HCT116 (cell line): ENCODE data around the gene DOCK2. TPM values are rescaled to one million over a fixed set of nuclear protein-coding genes. Genes with fewer than 3 reads are reported as not detected.

Experiments
- ATAC-seq: fragments of 200-7000 bp; cut with Tn5 transposase; 2 replicates; pipeline ENCODE4 v1.9.1; 2020; ENCODE audit warnings: mild to moderate bottlenecking, moderate library complexity
- BruUV-seq: library from RNA; stranded (reverse); fragments of 400-500 nt; replicated peaks from 2 replicates; lab custom pipeline; 2021; lab: Mats Ljungman, UMichigan
- CTCF ChIA-PET: fragments of 300-600 bp; sonication (Branson Sonifier 250); formaldehyde crosslinking; loops from one replicate; lab custom pipeline; 2021; ENCODE audit warnings: antibody characterized with exemption; lab: Charles Lee
- POLR2A ChIA-PET: fragments of 300-600, 350-600 bp; sonication (Branson Sonifier 250); formaldehyde crosslinking; loops from one replicate; lab custom pipeline; 2021; ENCODE audit warnings: antibody characterized with exemption; lab: Charles Lee
- RAD21 ChIA-PET, 2 experiments: fragments of 300-600 bp; sonication (Branson Sonifier 250); formaldehyde crosslinking; loops; one replicate each; lab custom pipeline; 2023; ENCODE audit warnings: low total read pairs in 2 of 2; ENCODE audit not compliant: uncharacterized antibody in 2 of 2, unreplicated experiment in 2 of 2, low non-redundant PET in 1 of 2; lab: Charles Lee
- DNase-seq: peaks from one replicate; pipeline ENCODE4 v3.0.0-alpha.2; 2010; ENCODE audit warnings: low read depth, low spot score
- H2AFZ ChIP-seq: fragments of 200-600 bp; shearing (Covaris generic), sonication (generic); 2 replicates; pipeline ENCODE4 v1.6.1; 2017; ENCODE audit warnings: low read depth, mixed run types, mixed read lengths, antibody characterized with exemption, low read length; ENCODE audit not compliant: poor library complexity, severe bottlenecking
- H3K27ac ChIP-seq: 2 replicates; pipeline ENCODE4 v1.5.1; 2012; ENCODE audit warnings: low read depth, low read length
- H3K27me3 ChIP-seq: fragments of 200-600 bp; sonication (generic); 2 replicates; pipeline ENCODE4 v1.6.1; 2016; ENCODE audit warnings: mixed run types, low read length, mixed read lengths; ENCODE audit not compliant: insufficient read depth
- H3K36me3 ChIP-seq, 2 experiments: fragments of 200-500 bp in 1 of 2; fragments of 200-600 bp in 1 of 2; sonication (Bioruptor generic) in 1 of 2; sonication (generic) in 1 of 2; 2 replicates each; pipeline versions ENCODE4 v1.5.1 to v1.6.1; 2014 to 2016; ENCODE audit warnings: low read length in 2 of 2, inconsistent platforms in 1 of 2, mixed read lengths in 1 of 2, mixed run types in 1 of 2; ENCODE audit not compliant: insufficient read depth in 2 of 2, control insufficient read depth in 1 of 2
- H3K4me1 ChIP-seq, 2 experiments: fragments of 200-600 bp in 1 of 2; sonication (generic) in 1 of 2; 2 replicates each; pipeline versions ENCODE4 v1.5.1 to v1.6.1; 2012 to 2017; ENCODE audit warnings: low read length in 2 of 2, inconsistent platforms in 1 of 2, mild to moderate bottlenecking in 1 of 2, mixed read lengths in 1 of 2, mixed run types in 1 of 2, moderate library complexity in 1 of 2; ENCODE audit not compliant: insufficient read depth in 2 of 2, control insufficient read depth in 1 of 2
- H3K4me2 ChIP-seq: fragments of 200-600 bp; sonication (generic); 2 replicates; pipeline ENCODE4 v1.6.1; 2017; ENCODE audit warnings: mixed run types, low read length, mixed read lengths
- H3K4me3 ChIP-seq, 2 experiments: fragments of 200-600 bp in 1 of 2; sonication (generic) in 1 of 2; replicated peaks in 1 of 2; 2 replicates each; pipeline ENCODE4 v1.5.1; 2011 to 2016; ENCODE audit warnings: low read length in 2 of 2, control low read depth in 1 of 2, low read depth in 1 of 2, mild to moderate bottlenecking in 1 of 2, mixed read lengths in 1 of 2, mixed run types in 1 of 2
- H3K79me2 ChIP-seq: fragments of 200-600 bp; sonication (generic); 2 replicates; pipeline ENCODE4 v1.6.1; 2017; ENCODE audit warnings: mild to moderate bottlenecking, mixed run types, low read length, moderate library complexity, mixed read lengths; ENCODE audit not compliant: insufficient read depth
- H3K9ac ChIP-seq: fragments of 200-600 bp; sonication (generic); 2 replicates; pipeline ENCODE4 v1.6.1; 2016; ENCODE audit warnings: low read length, mixed read lengths
- H3K9me2 ChIP-seq: fragments of 200-600 bp; sonication (generic), shearing (Covaris generic); 2 replicates; pipeline ENCODE4 v1.6.1; 2017; ENCODE audit warnings: mixed run types, mild to moderate bottlenecking, moderate library complexity; ENCODE audit not compliant: insufficient read depth
- H3K9me3 ChIP-seq, 2 experiments: fragments of 200-500 bp in 1 of 2; fragments of 200-600 bp in 1 of 2; sonication (Bioruptor generic) in 1 of 2; sonication (generic) in 1 of 2; 2 replicates each; pipeline ENCODE4 v1.6.1; 2014 to 2017; ENCODE audit warnings: low read length in 2 of 2, mixed read lengths in 2 of 2, inconsistent platforms in 1 of 2, low read depth in 1 of 2, mild to moderate bottlenecking in 1 of 2, mixed run types in 1 of 2, moderate library complexity in 1 of 2; ENCODE audit not compliant: control insufficient read depth in 1 of 2, insufficient read depth in 1 of 2
- H4K20me1 ChIP-seq: fragments of 200-600 bp; sonication (generic), shearing (Covaris generic); 2 replicates; pipeline ENCODE4 v1.6.1; 2017; ENCODE audit warnings: mixed run types, mild to moderate bottlenecking, moderate library complexity; ENCODE audit not compliant: insufficient read depth
- CEBPB ChIP-seq: IDR thresholded peaks from 2 replicates; pipeline ENCODE4 v1.6.1; 2012; ENCODE audit warnings: low read depth
- ELF1 ChIP-seq: IDR thresholded peaks from 2 replicates; pipeline ENCODE4 v1.6.1; 2012; ENCODE audit warnings: low read depth, borderline replicate concordance
- EZH2 ChIP-seq: fragments of 200-600 bp; sonication (generic); IDR thresholded peaks from 2 replicates; pipeline ENCODE4 v1.6.1; 2017; ENCODE audit warnings: antibody characterized with exemption, mixed run types
- EZH2phosphoT487 ChIP-seq: fragments of 200-600 bp; IDR thresholded peaks from 2 replicates; pipeline ENCODE4 v1.6.1; 2018; ENCODE audit warnings: antibody characterized with exemption, borderline replicate concordance
- JUND ChIP-seq: IDR thresholded peaks from 2 replicates; pipeline ENCODE4 v1.6.1; 2012
- SIN3A ChIP-seq: IDR thresholded peaks from 2 replicates; pipeline ENCODE4 v1.6.1; 2012; ENCODE audit warnings: low read depth
- SP1 ChIP-seq: IDR thresholded peaks from 2 replicates; pipeline ENCODE4 v1.6.1; 2012; ENCODE audit warnings: low read depth
- YY1 ChIP-seq: IDR thresholded peaks from 2 replicates; pipeline ENCODE4 v1.6.1; 2011; ENCODE audit warnings: low read length, low read depth, moderate library complexity, mild to moderate bottlenecking; ENCODE audit not compliant: insufficient replicate concordance; ENCODE audit errors: extremely low read depth
- ZFX ChIP-seq: fragments of 450-650 bp; IDR thresholded peaks from 2 replicates; pipeline ENCODE4 v1.6.1; 2017
- ZNF274 ChIP-seq: fragments of 200-500 bp; sonication (Bioruptor generic); IDR thresholded peaks from 2 replicates; pipeline ENCODE4 v1.6.1; 2014; ENCODE audit warnings: mild to moderate bottlenecking, low read depth, low read length, inconsistent platforms
- intact Hi-C: fragments of 100-400 bp; cut with micrococcal nuclease; formaldehyde crosslinking; loops from 2 replicates; pipeline ENCODE4 v1.10.0; 2022
- total RNA-seq: library from RNA; stranded (reverse); gene quantifications from one replicate; pipeline ENCODE4 v1.2.1, GENCODE V29; 2021; ENCODE audit not compliant: unreplicated experiment
- TF ChIP-seq, protein P1 (sequence below): IDR thresholded peaks from 2 replicates; pipeline ENCODE4 v1.6.1; 2011; ENCODE audit warnings: mild to moderate bottlenecking, low read length, moderate library complexity; ENCODE audit not compliant: insufficient replicate concordance; ENCODE audit errors: extremely low read depth
- TF ChIP-seq, protein P2 (sequence below): IDR thresholded peaks from 2 replicates; pipeline ENCODE4 v1.6.1; 2012
- TF ChIP-seq, protein P3 (sequence below): IDR thresholded peaks from 2 replicates; pipeline ENCODE4 v1.6.1; 2012; ENCODE audit warnings: low read depth

DOCK2 gene
- total RNA-seq, 1 experiment from 2014 or later = 0.89 TPM

DNA sequence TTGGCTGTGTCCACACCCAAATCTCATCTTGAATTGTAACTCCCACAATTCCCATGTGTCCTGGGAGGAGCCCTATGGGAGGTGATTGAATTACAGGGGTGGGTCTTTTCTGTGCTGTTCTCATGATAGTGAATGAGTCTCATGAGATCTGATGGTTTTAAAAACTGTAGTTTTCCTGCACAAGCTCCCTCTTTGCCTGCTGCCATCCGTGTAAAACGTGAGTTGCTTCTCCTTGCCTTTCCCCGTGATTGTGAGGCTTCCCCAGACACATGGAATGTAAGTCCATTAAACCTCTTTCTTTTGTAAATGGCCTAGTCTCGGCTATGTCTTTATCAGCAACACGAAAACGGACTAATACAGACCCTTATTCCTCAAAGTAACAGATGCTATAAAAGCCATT lies 94.1 kb downstream of the DOCK2 start (continued):
- TF ChIP-seq JUND = no peak

DNA sequence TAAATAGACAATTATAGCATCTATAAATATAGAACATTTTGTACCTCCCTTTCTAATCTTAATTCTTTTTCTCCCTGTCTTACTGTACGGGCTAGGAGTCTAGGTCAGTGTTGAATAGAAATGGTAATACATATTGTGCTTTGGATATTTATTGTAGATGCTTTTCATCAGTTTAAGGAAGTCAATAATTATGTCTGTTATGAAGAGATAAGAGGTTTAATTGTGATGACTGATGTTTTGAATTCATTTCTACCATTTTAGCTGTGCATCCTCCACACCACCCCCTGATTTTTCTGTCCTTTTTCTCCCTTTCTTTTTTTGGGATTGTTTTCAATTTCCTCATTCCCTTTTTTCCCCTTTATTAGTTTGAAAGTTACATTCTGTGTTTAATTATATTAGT lies 95.8 kb downstream of the DOCK2 start:
- no peaks in the 10 kb centered on the region for H4K20me1 ChIP-seq
- TF ChIP-seq CEBPB (no peak), SIN3A (no peak), EZH2phosphoT487 (no peak), ZFX (no peak), YY1 (no peak), ZNF274 (no peak), ELF1 (no peak), SP1 (no peak), EZH2 (no peak)
- TF ChIP-seq, protein P1, sequence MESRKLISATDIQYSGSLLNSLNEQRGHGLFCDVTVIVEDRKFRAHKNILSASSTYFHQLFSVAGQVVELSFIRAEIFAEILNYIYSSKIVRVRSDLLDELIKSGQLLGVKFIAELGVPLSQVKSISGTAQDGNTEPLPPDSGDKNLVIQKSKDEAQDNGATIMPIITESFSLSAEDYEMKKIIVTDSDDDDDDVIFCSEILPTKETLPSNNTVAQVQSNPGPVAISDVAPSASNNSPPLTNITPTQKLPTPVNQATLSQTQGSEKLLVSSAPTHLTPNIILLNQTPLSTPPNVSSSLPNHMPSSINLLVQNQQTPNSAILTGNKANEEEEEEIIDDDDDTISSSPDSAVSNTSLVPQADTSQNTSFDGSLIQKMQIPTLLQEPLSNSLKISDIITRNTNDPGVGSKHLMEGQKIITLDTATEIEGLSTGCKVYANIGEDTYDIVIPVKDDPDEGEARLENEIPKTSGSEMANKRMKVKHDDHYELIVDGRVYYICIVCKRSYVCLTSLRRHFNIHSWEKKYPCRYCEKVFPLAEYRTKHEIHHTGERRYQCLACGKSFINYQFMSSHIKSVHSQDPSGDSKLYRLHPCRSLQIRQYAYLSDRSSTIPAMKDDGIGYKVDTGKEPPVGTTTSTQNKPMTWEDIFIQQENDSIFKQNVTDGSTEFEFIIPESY = no peak
- TF ChIP-seq, protein P2, sequence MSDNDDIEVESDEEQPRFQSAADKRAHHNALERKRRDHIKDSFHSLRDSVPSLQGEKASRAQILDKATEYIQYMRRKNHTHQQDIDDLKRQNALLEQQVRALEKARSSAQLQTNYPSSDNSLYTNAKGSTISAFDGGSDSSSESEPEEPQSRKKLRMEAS = no peak
- TF ChIP-seq, protein P3, sequence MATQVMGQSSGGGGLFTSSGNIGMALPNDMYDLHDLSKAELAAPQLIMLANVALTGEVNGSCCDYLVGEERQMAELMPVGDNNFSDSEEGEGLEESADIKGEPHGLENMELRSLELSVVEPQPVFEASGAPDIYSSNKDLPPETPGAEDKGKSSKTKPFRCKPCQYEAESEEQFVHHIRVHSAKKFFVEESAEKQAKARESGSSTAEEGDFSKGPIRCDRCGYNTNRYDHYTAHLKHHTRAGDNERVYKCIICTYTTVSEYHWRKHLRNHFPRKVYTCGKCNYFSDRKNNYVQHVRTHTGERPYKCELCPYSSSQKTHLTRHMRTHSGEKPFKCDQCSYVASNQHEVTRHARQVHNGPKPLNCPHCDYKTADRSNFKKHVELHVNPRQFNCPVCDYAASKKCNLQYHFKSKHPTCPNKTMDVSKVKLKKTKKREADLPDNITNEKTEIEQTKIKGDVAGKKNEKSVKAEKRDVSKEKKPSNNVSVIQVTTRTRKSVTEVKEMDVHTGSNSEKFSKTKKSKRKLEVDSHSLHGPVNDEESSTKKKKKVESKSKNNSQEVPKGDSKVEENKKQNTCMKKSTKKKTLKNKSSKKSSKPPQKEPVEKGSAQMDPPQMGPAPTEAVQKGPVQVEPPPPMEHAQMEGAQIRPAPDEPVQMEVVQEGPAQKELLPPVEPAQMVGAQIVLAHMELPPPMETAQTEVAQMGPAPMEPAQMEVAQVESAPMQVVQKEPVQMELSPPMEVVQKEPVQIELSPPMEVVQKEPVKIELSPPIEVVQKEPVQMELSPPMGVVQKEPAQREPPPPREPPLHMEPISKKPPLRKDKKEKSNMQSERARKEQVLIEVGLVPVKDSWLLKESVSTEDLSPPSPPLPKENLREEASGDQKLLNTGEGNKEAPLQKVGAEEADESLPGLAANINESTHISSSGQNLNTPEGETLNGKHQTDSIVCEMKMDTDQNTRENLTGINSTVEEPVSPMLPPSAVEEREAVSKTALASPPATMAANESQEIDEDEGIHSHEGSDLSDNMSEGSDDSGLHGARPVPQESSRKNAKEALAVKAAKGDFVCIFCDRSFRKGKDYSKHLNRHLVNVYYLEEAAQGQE = no peak
- RAD21 ChIA-PET = no interaction called here
- intact Hi-C loops = no loop called here
- no peak overlapping the region for H3K9ac ChIP-seq
- ATAC-seq (no peak), DNase-seq (no peak)
- H3K79me2 ChIP-seq = no peaks in the 10 kb centered on the region
- no peak overlapping the region for H2AFZ ChIP-seq
- H3K4me2 ChIP-seq = no peak overlapping the region
- POLR2A ChIA-PET = no interaction called here
- CTCF ChIA-PET = no interaction called here
- no peaks in the 10 kb centered on the region for H3K36me3 ChIP-seq
- H3K9me2 ChIP-seq = no peaks in the 10 kb centered on the region
- no TSS peak for BruUV-seq
- no peaks in the 10 kb centered on the region for H3K4me1 ChIP-seq
- H3K27me3 ChIP-seq = peaks cover 38% of the 10 kb centered on the region
- no peaks in the 10 kb centered on the region for H3K9me3 ChIP-seq
- no peak overlapping the region for H3K4me3 ChIP-seq
- H3K27ac ChIP-seq = no peak overlapping the region
